GM21423 (cell line): Measurements from ENCODE around the gene MATN1.
A peak's percentile ranks its signal among the peaks of the same experiment; 100 is the strongest.

ENCODE experiments used
- ATAC-seq: cut with Tn5 transposase; IDR thresholded peaks from one replicate; pipeline ENCODE4 v1.9.1; 2021; ENCODE audit warnings: mild to moderate bottlenecking, moderate library complexity; ENCODE audit not compliant: unreplicated experiment

Gene MATN1

GRCh38 chr1:30732277-30732996 is 9.1 kb upstream of the MATN1 start:
- ATAC-seq, result peak; percentile 39

GRCh38 chr1:30731806-30732276 is 8.5 kb upstream of the MATN1 start:
- ATAC-seq, result no peak

DNA sequence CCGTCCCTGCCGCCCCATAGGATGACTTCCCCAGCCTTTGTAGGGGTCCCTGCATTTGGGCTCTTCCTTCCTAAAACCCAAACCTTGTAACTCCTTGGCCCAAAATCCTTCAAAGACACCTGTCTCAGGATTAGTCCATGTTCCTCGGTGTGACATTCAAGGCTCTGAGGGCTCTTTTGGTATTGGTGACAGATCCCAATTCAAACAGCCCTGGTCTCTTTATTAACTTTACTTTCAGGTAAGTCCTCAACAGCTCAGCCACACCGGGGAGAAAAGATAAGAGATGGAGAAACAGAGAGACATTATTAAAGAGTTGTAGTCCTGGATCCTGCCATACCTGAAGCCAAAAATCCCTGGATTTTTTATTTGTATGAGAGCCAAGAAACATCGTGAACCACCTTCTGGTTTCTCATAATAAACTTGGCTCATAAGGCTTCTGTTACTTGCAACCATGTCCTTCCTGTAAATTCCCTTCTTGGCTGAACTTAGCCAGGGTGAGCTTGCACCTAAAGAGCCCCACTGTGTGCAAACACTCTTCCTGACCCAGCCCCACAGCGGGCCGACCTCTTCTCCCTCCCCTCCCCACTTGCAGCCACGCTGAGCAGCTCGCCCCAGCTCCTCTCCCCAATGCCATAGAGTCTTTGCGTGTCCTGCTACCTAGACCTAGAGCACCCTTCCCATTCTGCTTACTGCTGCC is 7.9 kb upstream of the MATN1 start:
- ATAC-seq, result no peak

DNA sequence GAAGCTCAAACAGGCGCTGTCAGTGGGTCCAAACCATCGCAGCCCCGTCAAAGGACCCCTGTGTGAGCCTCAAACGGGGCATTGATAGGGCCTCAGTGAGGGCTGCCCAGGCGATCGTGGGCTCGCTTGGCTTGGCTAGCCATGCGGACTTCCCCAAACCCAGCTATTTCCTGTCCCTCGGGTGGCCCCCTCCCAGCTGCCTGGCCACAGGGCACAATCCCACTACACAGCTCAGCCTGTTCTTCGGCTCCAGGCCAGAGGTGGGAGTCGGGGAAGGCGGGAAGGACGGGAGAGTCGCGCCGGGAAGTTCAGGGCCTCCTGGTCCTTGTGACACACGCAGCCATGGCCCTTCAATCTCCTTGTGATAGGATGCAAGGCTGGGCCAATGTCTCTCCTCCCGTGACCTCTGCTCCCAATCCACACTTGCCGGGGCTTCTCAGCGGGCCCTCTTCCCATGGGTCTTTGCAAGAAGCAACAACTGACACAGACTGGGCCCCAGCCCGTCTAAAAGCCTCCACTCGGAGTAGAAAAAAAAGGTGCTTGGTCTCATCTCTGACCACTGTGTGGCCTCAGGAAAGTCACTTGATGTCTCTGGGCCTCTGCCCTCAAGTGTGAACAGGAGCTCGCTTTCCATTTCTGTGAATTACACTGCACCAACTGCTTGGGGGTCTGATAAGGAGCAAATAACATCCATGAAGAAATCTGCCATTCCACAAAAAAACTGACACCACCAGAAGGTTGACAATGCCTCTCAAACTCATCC is 7.1 kb upstream of the MATN1 start:
- ATAC-seq, result no peak

DNA sequence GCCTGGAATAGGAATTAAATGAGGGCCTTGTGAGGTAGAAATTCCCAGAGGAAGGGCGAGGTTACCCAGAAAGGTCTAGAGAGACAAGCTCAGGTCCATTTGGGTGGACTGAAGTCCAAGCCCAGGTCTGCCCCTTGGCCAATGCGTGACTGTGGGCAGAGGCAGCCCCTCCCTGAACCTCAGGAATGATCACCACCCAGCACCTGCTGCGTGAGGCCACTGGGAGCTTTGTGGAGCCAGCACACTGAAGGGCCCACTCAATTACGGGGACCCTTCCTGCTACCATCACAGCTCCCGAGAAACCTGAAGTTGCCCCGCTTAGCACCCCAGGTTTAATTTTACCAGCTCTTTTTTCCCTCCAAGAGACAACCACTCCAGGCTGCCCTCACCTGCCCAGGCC is 6.5 kb upstream of the MATN1 start:
- ATAC-seq, result no peak

- no peak for ATAC-seq
Measured at GRCh38 chr1:30728832-30729638, 5.7 kb upstream of the MATN1 start.

- no peak for ATAC-seq
Measured at GRCh38 chr1:30728340-30728739, 5.0 kb upstream of the MATN1 start.

GRCh38 chr1:30727824-30728223 is 4.4 kb upstream of the MATN1 start:
- ATAC-seq, result no peak

GRCh38 chr1:30726773-30727684 is 3.6 kb upstream of the MATN1 start:
- ATAC-seq, result no peak

DNA sequence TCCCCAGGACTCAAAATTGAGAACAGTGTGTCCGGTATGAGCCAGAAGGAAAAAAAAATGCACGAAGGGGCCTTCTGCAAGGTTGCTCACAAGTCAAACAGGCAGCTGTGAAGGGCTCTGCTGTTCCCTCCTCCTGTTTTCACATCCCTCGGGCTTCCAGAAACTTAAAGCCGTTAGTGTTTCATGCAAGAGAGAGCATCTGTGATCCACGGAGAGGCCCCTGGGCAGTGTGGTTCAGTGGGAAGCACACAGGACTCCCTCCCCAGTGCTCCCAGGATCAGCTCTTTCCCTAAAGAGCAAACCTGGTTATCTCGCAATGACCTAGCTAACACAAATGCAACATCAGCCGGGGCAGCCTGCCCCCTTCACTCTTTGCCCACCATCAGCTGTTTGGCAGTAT is 2.9 kb upstream of the MATN1 start:
- no peak for ATAC-seq

GRCh38 chr1:30725450-30726095 is 2.2 kb upstream of the MATN1 start:
- ATAC-seq, result no peak

- no peak for ATAC-seq
Measured at GRCh38 chr1:30724655-30725421, 1.5 kb upstream of the MATN1 start.

DNA sequence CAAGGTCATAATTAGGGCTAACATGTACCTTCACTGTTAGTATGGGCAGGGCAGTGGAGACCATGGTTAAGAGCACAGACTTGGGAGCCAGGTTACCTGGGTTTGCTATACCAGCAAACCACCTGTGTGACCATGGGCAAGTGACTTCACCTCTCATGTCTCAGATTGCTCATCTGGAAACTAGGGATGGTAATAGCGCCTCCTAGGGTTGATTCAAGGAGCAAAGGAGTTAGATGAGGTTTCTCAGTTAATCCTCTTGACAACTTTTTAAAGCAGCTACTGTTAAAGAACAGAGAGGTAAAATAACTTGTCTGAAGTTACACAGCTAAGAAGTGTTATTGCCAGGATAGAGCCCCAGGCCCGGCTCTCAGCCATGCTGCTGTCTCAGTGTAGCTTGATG is 790 bp upstream of the MATN1 start:
- ATAC-seq, result no peak

DNA sequence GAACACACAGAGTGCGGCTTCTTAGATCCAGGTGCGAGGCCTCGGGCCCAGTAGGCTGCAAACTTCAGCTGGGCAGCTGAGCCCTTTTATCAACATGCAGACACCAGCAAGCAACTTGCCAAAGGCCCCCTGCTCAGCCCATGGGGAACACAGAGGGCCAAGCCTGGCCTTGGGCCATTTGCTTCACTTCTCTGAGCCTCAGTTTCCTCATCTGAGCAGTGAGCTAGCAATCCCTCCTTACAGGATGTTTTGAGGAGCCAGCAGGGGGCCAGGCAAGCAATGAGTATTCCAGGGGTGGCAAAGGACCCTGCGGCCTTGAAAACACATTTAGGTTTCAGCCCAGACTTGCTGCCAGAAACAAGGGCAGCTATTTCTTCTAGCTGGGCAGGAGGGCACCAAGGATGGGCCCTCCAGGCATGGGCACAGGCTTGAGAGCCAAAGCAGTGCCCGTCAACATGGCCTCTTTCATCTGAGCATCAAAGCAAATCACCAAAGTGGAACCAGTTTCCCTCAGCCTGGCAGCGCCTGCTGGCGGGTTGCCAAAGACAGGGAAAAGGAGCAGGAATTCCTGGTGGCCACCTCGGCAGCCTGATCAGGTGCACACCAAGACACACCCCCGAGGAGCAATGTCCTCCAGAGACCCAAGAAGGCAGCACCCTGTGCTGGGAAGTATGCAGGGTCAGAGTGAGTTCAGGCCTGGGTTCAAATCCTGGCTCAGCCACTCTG is 1.4 kb downstream of the MATN1 start:
- ATAC-seq, result no peak

DNA sequence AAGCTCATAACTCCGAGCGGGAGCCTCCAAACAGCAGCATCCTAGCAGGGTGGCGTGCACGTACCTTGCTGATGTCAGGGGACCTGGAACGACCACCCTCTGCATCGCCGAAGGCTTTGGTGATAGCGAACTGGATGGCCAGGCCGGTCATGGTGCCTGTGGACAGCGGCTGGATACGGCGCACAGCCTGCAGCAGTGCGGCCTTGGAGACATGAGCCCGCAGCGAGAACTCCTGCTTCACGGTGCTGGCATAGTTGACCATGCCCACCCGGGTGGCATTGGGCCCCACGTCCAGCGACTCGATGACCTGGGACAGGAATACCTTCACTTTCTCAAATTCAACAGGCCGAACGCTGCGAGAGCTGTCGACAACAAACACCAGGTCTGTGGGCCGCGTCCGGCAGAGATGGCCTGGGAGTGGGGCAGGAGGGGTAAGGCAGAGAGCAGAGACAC is 2.0 kb downstream of the MATN1 start:
- no peak for ATAC-seq

- ATAC-seq, result no peak
Measured at GRCh38 chr1:30720271-30721223, 2.8 kb downstream of the MATN1 start.
